HG03139 (cell line): ENCODE measurements around the gene BRF1.

Source experiments
- ATAC-seq: cut with Tn5 transposase; IDR thresholded peaks from one replicate; pipeline ENCODE4 v1.9.1; 2021; ENCODE audit not compliant: unreplicated experiment

Gene BRF1

DNA sequence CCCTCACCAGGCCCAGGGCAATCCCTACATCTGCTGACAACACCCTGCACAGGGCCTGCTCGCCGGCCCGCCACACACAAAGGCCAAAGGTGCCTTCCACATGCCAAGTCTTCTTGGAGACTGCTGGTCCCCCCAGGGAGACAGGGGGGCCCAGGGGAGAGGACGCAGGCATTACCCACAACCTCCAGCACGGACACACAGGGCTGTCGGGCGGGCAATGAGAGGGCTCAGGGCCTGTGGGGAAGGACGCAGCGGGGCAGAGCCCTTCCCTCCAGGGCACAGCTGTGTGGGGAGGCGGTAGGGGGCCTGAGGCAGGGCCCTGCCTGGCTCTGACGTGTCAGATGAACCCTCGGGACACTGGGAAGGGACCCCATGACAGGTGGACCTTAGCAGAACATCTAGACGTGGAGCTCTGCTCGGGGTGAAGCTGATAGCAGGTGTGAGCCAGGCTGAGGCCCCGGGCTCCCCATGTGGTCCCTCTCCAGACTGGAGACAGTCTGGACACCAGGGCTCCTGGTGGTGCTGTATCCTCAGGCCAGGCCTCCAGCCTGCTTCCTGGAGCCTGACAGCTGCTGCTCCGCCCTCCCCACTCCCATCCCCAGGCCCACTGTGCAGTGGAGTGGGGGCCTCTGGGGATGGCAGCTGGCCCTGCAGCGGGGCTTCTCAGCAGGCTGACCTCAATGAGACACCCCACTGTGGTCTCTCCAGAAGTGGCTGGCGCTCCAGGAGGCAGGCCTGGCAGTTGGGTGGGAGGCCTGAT is 88.1 kb downstream of the BRF1 start:
- ATAC-seq, result no peak

DNA sequence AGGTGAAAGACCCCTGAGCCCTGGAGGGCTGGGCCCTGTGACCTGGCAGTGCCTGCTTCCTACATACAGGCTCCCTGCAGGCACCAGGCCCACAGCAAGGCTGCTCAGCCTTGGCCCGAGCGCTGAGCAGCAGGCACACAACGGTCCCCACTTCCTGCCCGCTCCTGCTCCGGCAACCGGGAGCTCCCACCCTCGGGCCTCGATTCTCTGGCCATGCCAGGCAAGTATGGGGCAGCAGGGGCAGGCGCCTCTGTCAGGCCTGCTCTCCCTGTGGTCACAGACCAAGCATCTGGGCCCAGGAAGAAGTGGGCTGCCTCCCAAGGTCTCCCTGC is 89.1 kb downstream of the BRF1 start:
- no peak for ATAC-seq

DNA sequence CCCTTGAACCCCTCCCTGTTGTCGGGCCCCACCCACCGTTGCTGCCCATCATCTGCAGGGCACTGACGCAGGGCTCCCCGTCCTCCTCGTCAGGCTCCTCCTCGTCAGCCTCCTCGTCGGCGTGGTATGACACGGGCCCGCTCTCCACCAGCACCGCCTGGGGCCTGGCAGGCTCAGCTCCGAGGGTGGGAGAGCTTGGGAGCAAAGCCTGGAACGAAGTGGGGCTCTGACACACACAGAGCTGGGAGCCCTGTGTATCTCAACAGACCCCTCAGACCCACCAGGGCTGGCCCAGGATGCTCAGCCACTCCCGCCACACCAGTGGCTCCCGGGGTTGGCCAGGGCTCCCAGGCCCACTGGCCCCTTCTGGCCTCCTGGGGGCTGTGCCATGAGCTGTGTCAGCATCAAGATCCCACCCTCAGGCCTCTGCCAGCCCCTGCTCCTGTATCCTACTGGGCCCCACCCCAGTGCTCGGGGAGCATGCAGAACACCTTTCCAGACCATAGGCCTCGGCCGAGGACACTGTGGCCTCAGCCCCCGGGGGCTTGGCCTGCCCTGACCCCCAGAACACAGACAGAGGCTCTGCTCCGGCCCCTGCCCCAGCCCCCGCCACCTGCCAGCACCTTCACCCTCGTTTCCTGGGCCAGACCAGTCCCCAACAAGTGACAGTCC is 89.6 kb downstream of the BRF1 start:
- ATAC-seq, result no peak

DNA sequence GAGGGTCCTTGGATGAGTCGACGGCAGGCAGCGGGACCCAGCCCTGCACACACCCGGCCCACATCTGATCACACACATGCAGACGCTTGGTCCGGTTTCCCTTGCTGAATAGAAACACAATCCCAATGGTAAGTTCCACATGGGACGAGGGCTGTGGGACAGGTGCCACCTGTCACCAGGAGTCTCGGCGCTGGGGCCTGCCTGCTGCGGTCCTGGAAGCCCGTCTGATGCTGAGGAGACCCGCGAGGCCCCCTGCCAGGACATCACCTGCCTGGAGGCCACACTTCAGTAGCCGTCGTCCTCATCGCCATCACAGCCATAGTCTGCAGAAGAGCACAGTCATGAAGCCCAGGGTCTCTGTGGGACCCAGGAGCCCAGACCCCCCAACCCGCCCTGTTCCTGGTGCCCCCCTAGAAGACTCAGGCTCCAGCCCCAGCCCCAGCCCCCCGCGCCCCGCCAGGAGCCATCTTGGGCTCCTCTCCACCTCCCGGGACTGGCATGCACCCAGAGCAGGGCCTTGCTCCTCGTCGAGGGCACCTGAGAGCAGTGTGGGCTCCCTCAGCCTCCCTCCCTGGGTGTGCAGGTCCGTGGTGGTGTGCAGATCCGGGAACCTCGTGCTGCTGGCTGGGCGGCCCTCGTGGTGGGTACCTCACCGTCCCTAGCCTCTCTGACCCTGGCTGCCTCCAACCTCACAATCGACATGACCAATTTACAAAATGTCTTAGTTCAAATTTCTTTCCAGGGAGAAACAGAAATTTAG is 90.4 kb downstream of the BRF1 start:
- no peak for ATAC-seq

DNA sequence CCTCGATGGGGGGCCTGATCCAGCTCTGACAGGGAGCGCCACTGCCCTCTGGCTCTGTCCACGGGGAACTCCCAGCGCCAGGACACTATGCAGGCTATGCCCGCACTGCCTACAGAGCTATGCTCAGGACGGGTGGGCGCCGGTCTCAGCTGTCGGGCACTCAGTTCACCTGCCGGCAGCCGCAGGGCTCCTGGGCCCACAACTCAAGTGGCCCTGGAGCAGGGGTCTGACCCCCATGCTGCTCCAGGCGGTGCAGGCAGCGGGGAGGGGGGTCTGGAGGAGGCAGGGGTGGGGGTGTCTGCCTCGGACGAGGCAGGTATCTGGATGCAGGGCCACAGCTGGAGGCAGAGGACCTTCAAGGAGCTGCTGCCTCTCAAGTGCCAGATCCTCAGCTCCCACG is 91.2 kb downstream of the BRF1 start:
- no peak for ATAC-seq

DNA sequence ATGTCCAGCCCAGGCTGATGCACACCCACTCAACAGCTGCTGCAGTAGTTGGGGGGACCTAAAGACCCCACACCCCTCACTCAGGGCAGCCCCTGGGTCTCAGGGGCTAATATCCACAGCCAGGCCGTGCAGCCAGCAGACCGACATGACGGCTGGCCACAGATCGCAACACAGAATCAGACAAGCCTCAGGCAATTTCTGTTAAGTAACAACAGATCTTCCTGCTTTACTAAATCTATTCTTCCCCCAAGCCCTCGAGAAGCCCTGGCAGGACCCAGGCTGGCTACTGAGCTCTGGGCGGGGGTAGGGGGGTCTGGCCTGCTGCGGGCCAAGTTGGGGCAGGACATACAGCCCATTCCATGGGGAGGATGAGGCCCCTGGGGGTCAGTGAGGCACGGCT is 91.7 kb downstream of the BRF1 start:
- ATAC-seq, result no peak

DNA sequence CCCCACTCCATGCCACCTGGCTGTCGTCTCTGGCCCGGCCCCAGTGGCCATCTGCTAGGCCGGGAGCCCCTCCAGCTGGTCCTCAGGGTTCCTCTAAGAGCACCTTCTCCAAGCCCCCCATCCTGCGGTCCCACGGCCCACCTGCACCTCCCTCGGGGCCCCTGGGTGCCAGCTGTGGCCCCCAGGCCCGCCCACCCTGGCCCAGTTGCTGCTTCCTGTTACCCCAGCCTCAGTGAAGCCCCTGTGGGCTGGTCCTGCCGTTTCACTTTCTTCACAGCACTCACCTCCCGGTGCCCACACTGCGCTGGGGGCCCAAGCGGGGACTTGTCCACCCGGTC is 92.1 kb downstream of the BRF1 start:
- no peak for ATAC-seq

DNA sequence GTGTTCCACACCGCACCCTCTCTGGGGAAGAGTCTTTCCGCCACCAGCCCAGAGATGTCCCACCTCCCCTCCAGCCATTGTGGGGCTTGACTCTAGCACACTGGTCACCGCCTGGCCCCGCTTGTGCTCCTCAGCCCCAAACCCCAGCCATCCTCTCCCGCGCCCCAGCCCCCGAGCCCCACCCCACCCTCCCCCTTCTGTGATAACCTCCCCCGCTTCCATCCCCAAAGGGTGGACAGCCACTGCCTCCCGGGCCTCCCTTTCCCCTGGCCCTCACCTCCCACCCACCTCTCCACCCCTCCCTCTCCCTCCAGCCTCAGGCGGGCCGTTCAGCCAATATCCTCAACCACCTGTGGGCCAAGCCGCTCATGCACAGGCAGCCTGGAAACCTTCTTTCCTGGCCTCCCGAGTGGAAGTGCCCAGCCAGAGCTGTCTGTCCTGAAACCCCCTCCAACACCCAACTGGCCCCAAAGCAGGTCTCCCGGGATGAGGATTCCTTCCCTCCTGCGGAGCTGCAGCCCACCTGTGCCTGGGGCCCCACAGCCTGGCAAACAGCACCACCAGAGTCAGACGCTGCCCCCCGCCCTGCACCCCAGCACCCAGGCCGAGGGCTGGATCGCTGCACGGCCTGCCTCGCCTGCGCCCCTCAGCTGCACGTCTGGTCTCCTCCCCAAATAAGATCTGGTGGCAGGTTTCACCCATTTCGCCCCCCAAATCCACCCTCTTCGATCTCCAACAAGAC is 92.6 kb downstream of the BRF1 start:
- ATAC-seq, result no peak

DNA sequence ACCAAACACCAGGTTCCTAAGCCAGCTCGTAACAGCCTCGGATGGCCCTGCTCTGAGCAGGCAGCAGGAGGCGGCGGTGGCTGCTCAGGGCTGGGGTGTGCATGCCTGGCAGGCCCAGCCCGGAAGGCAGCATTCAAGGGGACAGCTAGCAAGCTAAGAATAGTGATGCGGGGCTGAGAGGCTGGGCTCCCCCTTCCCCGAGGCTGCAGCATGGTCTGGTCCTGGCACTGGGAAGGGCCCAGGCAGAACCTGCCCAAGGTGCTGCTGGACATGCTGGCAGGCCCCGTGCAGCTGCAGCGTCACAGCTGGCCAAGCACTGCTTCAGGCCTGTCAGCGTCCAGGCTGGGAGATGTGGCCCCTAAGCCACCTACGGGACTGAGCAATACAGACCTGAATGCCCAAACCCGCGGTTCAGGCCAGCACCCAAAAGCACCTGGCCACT is 93.3 kb downstream of the BRF1 start:
- ATAC-seq, result no peak

DNA sequence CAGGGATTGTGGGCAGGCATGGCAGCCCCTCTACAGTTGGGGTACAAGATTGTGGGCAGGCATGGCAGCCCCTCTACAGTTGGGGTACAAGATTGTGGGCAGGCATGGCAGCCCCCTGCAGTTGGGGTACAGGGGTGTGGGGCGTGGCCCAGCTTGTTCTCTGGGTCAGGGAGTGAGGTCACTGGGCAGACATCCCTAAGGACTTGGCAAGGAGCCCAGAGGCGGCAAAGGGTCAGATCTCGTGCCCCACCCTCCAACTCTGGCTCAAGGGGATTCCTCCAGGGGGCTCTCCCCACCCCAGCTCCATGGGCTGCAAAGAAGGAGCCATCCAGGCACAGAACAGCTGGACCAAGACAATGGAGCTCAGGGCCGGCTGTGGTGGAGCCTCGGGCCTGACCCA is 93.9 kb downstream of the BRF1 start:
- ATAC-seq, result no peak

DNA sequence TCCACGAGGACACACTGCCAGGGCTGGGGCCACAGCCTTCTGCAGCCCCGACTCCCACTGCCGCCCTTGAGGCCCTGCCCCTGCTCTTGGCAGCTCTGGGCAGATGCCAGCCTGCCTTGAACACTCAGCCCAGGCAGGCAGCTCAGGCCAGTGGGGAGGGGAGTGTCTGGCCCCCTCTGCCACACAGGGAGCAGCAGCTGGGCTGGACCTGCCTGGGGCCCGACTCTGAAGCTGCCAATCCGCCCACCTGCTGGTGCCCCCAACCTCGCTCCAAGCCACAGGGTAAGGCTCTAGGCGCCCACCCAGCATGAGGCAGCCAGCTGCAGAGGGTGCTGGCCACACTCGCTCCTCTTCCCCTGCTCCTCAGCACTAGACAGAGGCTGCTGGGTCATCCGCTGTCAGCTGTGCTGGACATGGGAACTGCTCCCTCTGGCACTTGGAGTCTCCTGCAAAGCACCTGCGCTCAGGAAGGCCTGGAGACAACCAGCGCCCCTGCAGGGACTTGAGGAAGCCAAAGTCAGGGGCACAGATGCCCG is 95.1 kb downstream of the BRF1 start:
- no peak for ATAC-seq

DNA sequence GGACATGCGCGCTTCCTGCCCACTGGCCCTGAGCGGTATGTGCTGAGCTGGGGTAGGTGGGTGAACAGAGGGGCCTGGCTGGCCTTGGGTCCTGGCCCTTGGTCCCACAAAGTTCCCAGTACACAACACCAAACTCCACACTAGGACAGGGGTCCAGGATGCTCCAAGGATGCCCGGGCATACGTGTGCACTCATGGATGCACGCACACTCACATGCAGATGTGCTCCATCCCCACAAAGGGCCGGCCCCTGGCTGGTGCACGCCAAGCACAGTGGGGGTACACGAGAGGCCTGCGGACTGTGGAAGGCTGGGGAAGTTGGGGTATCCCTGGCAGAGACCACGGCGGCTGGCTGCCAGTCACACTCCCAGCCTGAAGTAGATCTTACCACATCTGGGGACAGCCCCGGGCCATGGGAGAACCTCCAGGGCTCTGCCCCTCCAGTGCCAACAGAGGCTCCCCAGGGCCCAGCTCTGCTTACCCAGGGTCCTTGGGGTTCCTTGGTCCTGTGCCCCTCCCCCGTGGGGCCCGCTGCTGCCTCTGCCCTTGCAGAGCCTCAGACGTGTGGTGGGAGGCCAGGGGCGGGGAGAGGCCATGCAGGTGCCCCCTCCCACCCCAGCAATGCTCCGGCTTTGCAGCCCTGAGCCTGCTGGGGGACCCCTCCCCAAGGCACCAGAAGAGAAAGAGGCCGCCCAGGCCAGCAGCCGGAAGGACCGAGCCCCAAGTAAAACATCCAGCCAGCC is 95.7 kb downstream of the BRF1 start:
- no peak for ATAC-seq

DNA sequence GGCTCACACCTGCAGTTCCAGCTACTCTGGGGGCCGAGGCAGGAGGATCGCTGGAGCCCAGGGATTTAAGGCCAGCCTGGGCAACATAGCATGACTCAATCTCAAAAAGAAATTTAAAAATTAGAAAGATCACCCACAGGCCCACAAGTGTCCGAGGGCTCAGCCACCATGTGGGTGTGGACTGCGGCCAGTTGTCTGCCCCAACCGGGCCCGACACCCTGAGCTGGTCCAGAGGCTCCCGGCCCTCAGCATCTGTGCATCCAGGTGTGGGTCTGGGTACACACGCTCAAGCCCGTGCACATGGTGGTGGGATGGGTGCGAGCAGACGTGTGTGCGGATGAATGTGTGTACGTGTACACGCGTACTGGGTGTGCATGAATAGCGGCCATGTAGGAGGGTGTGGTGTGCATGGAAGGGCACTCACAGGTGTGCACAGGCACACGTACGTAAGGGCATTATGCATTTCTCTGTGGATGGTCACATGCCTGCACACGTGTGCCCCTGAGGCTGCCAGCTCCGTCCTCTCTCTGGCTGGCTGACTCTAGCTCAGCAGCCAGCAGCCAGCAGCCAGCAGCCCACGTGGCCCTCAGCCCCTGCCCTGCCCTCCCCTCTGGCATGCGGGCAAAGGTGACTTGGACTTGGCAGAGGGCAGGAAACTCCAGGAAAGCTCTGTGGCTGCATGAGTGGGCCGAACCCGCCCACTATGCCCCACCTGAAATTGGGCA is 96.4 kb downstream of the BRF1 start:
- no peak for ATAC-seq

DNA sequence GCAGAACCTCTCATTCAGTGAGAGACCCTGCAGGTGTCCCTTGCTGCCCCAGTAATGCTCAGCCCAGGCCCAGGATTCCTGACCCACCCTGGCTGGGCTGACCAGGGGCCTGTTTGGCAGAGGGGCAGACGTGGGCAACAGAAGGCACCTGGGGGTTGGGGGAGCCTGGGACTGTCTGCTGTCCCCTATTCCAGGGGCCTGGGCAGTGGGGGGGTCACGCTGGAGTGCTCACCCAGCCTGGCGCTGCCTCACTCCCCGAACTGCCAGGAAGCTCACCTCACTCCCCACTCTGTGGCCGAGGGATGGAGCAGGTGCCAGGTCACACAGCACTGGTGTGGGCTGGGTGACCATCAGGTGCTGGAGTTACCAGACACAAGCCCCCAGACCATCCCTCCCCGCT is 97.1 kb downstream of the BRF1 start:
- no peak for ATAC-seq

DNA sequence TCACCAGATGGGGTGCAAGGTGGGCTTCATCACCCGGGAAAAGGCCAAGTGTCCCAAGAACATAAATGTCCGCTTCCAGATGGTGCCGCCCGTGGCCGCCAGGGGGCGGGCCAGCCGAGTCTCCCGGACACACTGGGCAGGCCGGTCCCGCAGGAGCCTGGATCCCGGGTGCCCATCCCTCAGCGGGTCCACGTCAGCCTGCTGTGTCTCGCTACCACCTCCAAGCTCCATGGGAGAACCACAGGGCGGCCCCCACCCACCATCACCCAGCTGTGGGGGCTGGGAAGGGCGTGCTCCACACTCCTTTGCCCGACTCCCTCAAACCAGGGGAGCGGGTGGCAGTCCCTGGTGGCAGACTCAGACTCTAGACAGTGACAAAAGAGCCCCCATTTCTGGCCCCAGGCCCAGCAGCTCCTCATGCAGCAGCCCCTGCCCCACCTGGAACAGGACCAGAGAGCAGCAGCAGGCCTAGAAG is 97.7 kb downstream of the BRF1 start:
- no peak for ATAC-seq

DNA sequence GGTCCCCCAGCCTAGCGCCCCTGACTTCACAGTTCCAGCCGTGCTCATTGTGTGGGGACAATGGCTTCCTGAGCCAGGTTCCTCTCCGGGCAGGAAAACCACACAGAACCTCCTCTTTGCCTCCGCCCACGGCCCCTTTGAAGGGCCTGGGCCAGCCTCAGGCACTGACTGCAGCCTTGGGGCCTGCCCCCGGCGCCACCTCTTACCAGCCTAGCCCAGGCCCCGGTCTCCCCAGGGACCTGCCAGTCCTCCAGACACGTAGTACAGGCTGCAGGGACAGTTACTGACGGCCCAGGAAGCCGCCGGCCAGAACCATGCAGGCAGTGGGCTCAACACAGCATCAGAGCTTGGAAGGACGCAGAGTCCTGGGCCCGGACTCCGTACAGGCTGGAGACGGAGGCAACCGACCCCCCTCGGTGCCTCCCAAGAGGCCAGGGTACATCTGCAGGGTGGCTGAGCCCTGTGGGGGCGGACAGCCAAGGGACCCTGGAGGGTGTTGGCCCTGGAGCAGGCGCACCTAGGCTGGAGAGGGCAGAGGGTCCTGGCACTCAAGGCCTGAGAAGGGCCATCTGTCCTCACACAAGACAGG is 98.8 kb downstream of the BRF1 start:
- no peak for ATAC-seq

DNA sequence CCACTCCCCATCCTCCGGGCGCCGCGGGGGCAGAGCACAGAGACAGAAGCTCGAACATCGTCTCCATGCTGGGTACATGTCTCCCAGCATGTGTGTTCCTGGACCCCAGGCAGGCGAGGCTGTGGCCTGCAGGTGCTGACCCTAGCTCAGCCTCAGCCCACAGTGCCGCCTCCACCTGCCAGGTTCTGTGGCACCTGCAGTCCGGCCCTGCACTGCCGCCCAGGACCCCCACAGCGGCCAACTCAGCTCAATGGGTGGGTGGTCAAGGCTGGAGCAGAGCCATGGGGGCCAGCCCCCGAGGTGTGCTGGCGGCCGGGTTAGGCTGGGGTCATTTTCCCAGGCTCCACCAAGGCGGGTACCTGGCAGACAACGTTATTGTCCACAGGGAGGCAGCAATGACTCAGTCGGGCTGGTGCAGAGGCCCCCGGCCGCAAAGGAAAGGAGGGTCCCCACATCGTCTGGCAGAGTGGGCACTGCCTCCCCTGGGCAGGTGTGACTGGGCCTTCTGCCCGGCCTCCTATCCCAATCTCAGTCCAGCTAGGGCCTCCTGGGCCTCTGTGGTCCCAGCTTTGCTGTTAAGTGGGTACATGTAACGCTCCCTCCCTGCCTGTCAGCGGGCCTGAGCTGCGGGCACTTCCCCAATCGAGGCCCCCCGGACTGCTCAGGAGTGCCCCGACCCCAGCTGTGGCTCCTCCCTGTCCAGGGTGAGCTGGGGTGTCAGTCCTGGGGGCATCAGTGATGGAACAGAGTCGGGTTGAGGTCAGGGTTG is 99.5 kb downstream of the BRF1 start:
- no peak for ATAC-seq

DNA sequence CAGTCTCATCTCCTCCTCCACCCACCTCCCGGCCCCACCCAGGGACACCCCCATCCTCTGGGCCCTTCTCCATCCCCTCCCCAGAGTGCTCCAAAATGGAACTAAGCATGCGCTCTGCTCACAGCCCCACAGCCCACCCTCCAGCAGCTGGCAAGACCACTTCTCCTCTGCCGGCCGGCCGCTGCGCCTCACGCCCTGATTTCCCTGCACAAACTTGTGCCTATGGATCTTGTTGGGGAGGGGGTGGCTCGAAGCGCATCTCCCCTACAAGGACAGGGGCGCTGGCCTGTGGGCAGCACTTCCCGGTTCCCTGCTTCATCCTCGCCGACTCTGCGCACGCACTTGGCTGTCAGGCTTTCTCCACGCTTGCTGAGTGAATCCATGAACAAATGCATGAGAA is 100.2 kb downstream of the BRF1 start:
- no peak for ATAC-seq

DNA sequence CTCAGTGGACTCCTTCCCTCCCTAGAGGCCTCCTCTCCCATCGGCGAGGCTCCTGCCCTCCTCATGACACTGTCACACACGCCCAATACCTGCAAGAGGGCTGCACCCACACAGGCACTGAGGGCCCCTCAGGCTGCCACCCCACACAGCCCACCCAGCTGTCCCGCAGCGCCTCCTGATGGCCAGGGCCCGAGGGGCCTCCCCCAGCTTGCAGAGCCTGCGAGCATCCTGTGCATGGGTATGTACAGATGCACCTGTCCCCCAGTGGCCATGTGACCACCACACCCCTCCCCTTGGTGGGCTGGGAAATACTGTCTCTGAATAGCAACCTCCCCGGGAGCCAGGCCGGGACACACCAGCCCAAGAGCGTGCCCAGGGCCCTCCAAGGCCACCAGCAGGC is 100.7 kb downstream of the BRF1 start:
- ATAC-seq, result no peak
